Natural killer cell treated with Interleukin-12 subunit alpha and Interleukin-12 subunit beta and Interleukin-15 and Interleukin-18, amount 100 ng/mL, for 72 hours (primary cell): ENCODE measurements around the gene FAM181B. TPM values are rescaled to one million over a fixed set of nuclear protein-coding genes. Genes with fewer than 3 reads are reported as not detected.

Experiments used
- ATAC-seq, 2 donors: fragments of 150-1000 bp; cut with Tn5 transposase in 1 of 2; sonication (Bioruptor Pico), chemical (Tn5 transposase) in 1 of 2; 2 replicates each; pipeline ENCODE4 v1.10.0; 2021
- DNase-seq: peaks from one replicate; pipeline ENCODE4 v3.0.0; 2022; ENCODE audit warnings: low spot score
- H3K27ac Mint-ChIP-seq, 2 donors: 1 replicate in 1 of 2; 2 replicates in 1 of 2; pipeline ENCODE4 v1.8.0; 2022; ENCODE audit warnings: mixed read lengths in 2 of 2, mild to moderate bottlenecking in 1 of 2, moderate library complexity in 1 of 2
- H3K27me3 Mint-ChIP-seq, 2 donors: 1 replicate in 1 of 2; 2 replicates in 1 of 2; pipeline ENCODE4 v1.8.0; 2022; ENCODE audit warnings: mixed read lengths in 2 of 2
- H3K36me3 Mint-ChIP-seq: one replicate; pipeline ENCODE4 v1.8.0; 2022; ENCODE audit warnings: mixed read lengths
- H3K4me1 Mint-ChIP-seq, 2 donors: 1 replicate in 1 of 2; 2 replicates in 1 of 2; pipeline ENCODE4 v1.8.0; 2022; ENCODE audit warnings: low read depth in 2 of 2, mixed read lengths in 2 of 2, mild to moderate bottlenecking in 1 of 2
- H3K4me3 Mint-ChIP-seq: one replicate; pipeline ENCODE4 v1.8.0; 2022; ENCODE audit warnings: mixed read lengths
- H3K9me3 Mint-ChIP-seq: 2 replicates; pipeline ENCODE4 v1.8.0; 2022; ENCODE audit warnings: mixed read lengths
- total RNA-seq, 2 donors: library from RNA; stranded (reverse); gene quantifications; one replicate each; pipeline ENCODE4 v1.2.3, GENCODE V29; 2022

Gene FAM181B
- total RNA-seq, 2 donors from 2014 or later: not detected

GRCh38 chr11:82754410-82754809, 20.7 kb upstream of the FAM181B start:
- Mint-ChIP-seq H3K27me3 (peaks cover 0 to 23% of the 10 kb centered on the region in 2 donors), H3K4me3 (no peak overlapping the region), H3K27ac (no peak overlapping the region), H3K4me1 (peaks cover 6 to 12% of the 10 kb centered on the region in 2 donors), H3K36me3 (no peaks in the 10 kb centered on the region), H3K9me3 (no peaks in the 10 kb centered on the region)
- DNase-seq (no peak), ATAC-seq (no peak)

DNA sequence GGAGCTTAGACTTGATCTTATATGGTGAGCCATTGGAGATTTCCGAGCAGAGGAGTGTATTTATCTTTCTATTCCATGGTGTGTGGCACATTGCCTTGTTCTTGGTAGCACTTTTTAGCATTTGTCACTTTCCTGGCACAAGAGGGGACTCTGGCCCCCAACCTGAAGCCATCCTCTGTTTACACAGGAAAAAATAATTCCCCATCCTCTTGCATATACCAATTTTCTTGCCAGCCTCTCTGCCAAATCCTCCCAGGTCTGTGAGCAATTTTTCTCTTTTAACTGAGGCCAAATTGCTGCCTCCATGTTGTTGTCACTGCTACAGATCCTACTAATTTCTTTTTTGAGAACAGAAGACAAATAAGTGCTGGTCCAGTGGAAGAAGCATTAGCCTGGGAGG, 20.3 kb upstream of the FAM181B start:
- H3K27ac Mint-ChIP-seq: no peak overlapping the region
- no peaks in the 10 kb centered on the region for H3K9me3 Mint-ChIP-seq
- ATAC-seq (no peak), DNase-seq (no peak)
- peaks cover 6 to 12% of the 10 kb centered on the region in 2 donors for H3K4me1 Mint-ChIP-seq
- no peak overlapping the region for H3K4me3 Mint-ChIP-seq
- H3K36me3 Mint-ChIP-seq: no peaks in the 10 kb centered on the region
- H3K27me3 Mint-ChIP-seq: peaks cover 0 to 23% of the 10 kb centered on the region in 2 donors

- H3K4me1 Mint-ChIP-seq: peaks cover 6 to 12% of the 10 kb centered on the region in 2 donors
- H3K9me3 Mint-ChIP-seq: no peaks in the 10 kb centered on the region
- ATAC-seq (no peak), DNase-seq (no peak)
- no peak overlapping the region for H3K4me3 Mint-ChIP-seq
- peaks cover 2 to 30% of the 10 kb centered on the region in 2 donors for H3K27me3 Mint-ChIP-seq
- no peak overlapping the region for H3K27ac Mint-ChIP-seq
- no peaks in the 10 kb centered on the region for H3K36me3 Mint-ChIP-seq
Measured at GRCh38 chr11:82752801-82753200, 19.1 kb upstream of the FAM181B start.

DNA sequence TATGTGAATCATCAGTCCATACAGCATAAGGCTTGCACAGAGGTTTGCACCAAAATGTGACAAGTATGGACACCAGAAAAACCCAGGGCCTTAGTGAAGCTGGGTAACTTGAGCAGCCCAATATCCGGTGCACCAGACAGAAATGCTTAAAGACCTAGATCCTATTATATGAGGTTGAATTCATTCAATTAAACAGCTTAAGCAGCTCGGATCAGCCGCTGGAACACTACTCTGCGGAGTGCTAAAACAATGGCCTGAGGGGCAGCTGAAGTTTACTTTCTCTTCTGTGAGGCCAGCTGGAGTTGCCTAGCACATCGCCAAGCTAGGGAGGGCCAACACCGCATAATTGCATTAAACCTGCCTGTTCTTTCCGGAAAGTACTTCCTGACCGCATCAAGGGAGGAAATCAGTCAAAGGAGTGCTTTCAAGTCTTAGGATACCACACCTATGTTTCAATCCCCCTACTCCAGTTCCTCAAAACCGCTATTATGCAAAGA, 17.0 kb upstream of the FAM181B start:
- no peak overlapping the region for H3K27ac Mint-ChIP-seq
- no peak for DNase-seq
- no peaks in the 10 kb centered on the region for H3K9me3 Mint-ChIP-seq
- peaks cover 9 to 34% of the 10 kb centered on the region in 2 donors for H3K27me3 Mint-ChIP-seq
- peaks cover 6 to 12% of the 10 kb centered on the region in 2 donors for H3K4me1 Mint-ChIP-seq
- no peaks in the 10 kb centered on the region for H3K36me3 Mint-ChIP-seq
- peak; percentile 38 to 69 for ATAC-seq
- H3K4me3 Mint-ChIP-seq: peak overlapping the region; percentile 11

DNA sequence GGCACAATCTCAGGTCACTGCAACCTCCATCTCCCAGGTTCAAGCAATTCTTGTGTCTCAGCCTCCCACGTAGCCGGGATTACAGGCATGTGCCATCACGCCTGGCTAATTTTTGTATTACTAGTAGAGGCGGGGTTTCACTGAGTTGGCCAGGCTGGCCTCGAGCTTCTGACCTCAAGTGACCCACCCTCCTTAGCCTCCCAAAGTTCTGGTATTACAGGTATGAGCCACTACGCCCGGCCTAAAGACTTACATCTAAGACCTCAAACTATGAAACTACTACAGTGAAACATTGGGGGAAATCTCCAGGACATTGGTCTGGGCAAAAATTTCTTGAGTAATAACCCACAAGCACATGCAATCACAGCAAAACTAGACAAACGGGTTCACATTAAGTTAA, 13.8 kb upstream of the FAM181B start:
- Mint-ChIP-seq H3K36me3 (no peaks in the 10 kb centered on the region), H3K27ac (no peak overlapping the region), H3K4me3 (no peak overlapping the region), H3K9me3 (peaks cover 4% of the 10 kb centered on the region), H3K4me1 (peaks cover 6 to 12% of the 10 kb centered on the region in 2 donors), H3K27me3 (peaks cover 10 to 37% of the 10 kb centered on the region in 2 donors)
- ATAC-seq (no peak), DNase-seq (no peak)

DNA sequence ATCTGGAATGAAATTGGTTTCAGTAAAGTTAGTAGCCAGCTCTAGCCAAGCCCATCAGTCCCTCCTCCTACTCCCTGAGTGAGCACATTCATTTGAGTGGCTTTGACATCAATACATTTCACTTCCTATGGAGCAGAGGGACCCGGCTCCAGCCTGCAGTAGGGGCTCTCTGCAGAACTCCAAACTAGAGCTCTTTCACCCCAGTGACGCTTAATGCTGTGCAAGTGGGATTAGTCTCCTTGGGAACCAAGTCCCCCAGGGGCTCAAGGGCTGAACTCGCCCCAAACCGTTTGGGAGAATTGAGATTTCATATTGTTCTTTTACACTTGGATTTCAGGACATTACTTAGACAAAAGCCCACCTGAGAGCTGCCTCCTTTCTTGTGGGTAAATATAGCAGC, 4.4 kb upstream of the FAM181B start:
- no peak overlapping the region for H3K4me3 Mint-ChIP-seq
- H3K9me3 Mint-ChIP-seq: no peaks in the 10 kb centered on the region
- peaks cover 0 to 3% of the 10 kb centered on the region in 2 donors for H3K4me1 Mint-ChIP-seq
- DNase-seq (no peak), ATAC-seq (no peak)
- peaks cover 30 to 53% of the 10 kb centered on the region in 2 donors for H3K27me3 Mint-ChIP-seq
- H3K36me3 Mint-ChIP-seq: no peaks in the 10 kb centered on the region
- H3K27ac Mint-ChIP-seq: no peak overlapping the region

GRCh38 chr11:82734120-82734479, 436 bp upstream of the FAM181B start:
- Mint-ChIP-seq H3K36me3 (no peaks in the 10 kb centered on the region), H3K9me3 (no peaks in the 10 kb centered on the region), H3K4me1 (peaks cover 5 to 6% of the 10 kb centered on the region in 2 donors), H3K4me3 (peak overlapping the region; percentile 15), H3K27ac (no peak overlapping the region), H3K27me3 (peaks cover 54 to 68% of the 10 kb centered on the region in 2 donors)
- DNase-seq (no peak), ATAC-seq (no peak)

GRCh38 chr11:82732734-82733443, 775 bp downstream of the FAM181B start:
- DNase-seq: no peak
- Mint-ChIP-seq H3K27ac (no peak overlapping the region), H3K4me1 (peaks cover 5 to 6% of the 10 kb centered on the region in 2 donors), H3K4me3 (no peak overlapping the region), H3K27me3 (peaks cover 57 to 64% of the 10 kb centered on the region in 2 donors), H3K36me3 (no peaks in the 10 kb centered on the region), H3K9me3 (no peaks in the 10 kb centered on the region)
- ATAC-seq: peak in 1 of 2 donors; percentile 34

- Mint-ChIP-seq H3K27ac (no peak overlapping the region), H3K27me3 (peaks cover 57 to 69% of the 10 kb centered on the region in 2 donors), H3K9me3 (no peaks in the 10 kb centered on the region), H3K36me3 (no peaks in the 10 kb centered on the region), H3K4me1 (peaks cover 5 to 6% of the 10 kb centered on the region in 2 donors), H3K4me3 (no peak overlapping the region)
- ATAC-seq: no peak
- no peak for DNase-seq
Measured at GRCh38 chr11:82732348-82732733, 1.3 kb downstream of the FAM181B start.

DNA sequence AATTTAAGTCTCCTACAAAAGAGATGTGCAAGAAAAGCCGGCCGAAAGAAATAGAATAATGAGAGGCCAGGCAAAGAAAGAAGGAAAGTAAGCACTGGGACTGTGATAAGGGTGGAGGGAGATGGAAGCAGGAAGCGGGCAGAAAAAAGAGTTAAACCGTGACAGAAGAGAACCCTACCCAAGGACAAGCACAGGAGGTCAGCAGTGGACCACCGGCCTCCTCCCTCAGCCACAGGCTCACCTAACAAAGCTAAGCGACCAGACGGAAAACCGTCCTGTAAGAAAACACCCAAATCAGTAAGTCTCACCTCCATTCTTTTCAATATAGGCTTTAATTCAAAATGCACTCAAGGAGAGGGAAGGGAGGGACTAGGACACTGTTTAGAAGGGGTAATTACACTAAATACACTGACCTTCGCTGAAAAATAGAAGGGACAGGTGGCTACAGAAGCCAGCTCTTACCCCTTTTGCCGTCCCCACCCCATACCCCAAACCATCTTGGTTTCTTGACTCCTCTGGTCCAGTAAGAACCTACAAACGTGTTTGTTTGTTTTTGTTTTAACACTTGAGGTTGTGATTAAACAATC, 1.9 kb downstream of the FAM181B start:
- H3K36me3 Mint-ChIP-seq: no peaks in the 10 kb centered on the region
- H3K27ac Mint-ChIP-seq: no peak overlapping the region
- DNase-seq (no peak), ATAC-seq (no peak)
- peaks cover 58 to 69% of the 10 kb centered on the region in 2 donors for H3K27me3 Mint-ChIP-seq
- H3K9me3 Mint-ChIP-seq: no peaks in the 10 kb centered on the region
- peaks cover 5 to 6% of the 10 kb centered on the region in 2 donors for H3K4me1 Mint-ChIP-seq
- peak overlapping the region; percentile 6 for H3K4me3 Mint-ChIP-seq

- Mint-ChIP-seq H3K27me3 (peaks cover 58 to 72% of the 10 kb centered on the region in 2 donors), H3K4me1 (peaks cover 5 to 6% of the 10 kb centered on the region in 2 donors), H3K9me3 (no peaks in the 10 kb centered on the region), H3K27ac (no peak overlapping the region), H3K36me3 (no peaks in the 10 kb centered on the region), H3K4me3 (no peak overlapping the region)
- DNase-seq: no peak
- no peak for ATAC-seq
Measured at GRCh38 chr11:82730754-82731153, 2.9 kb downstream of the FAM181B start.

DNA sequence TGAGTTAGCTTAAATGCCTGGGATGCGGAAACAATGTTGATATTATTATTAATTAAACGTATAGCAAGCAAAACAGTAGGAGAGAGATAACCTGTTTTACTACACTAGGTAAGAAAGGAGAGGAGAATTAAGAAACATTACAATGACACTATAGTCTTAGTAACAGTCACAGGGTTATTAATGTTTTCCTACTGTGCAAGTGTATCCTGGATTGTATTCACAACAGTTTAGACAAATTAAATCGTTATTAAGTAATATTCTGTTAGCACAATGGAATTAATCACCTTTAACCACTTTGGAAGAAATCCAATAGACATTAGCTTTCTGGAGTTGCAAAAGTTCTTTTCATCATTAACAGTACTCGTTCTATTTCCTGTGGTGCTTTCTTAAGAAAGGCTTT, 3.4 kb downstream of the FAM181B start:
- peaks cover 57 to 70% of the 10 kb centered on the region in 2 donors for H3K27me3 Mint-ChIP-seq

DNA sequence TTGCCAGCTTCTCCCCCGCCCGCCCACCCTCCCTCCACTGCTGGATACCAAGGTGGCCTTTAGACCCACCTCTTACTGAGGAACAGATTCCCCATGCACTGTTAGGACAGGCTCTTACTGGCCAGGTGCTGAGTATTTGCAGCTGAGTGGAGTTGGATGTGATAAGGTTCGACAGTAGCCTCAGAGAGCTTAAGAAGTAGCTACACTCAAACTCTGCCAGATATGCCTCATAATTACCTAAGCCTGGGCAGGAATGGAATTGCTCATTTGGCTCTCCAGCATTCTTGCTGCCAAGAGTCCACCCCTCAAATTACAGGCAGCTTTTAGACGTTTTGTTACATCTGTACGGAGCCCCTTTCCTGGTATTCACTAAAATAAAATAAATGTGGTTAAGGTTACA, 9.6 kb downstream of the FAM181B start:
- Mint-ChIP-seq H3K4me3 (no peak overlapping the region), H3K4me1 (no peaks in the 10 kb centered on the region), H3K27ac (no peak overlapping the region), H3K27me3 (peaks cover 20 to 26% of the 10 kb centered on the region in 2 donors), H3K36me3 (no peaks in the 10 kb centered on the region), H3K9me3 (no peaks in the 10 kb centered on the region)
- ATAC-seq: no peak
- DNase-seq: no peak

More for the DNA sequence above, 3.4 kb downstream of the FAM181B start:
- DNase-seq (no peak), ATAC-seq (no peak)
- H3K27ac Mint-ChIP-seq: no peak overlapping the region
- H3K4me3 Mint-ChIP-seq: no peak overlapping the region
- H3K4me1 Mint-ChIP-seq: peaks cover 5 to 6% of the 10 kb centered on the region in 2 donors
- no peaks in the 10 kb centered on the region for H3K36me3 Mint-ChIP-seq
- no peaks in the 10 kb centered on the region for H3K9me3 Mint-ChIP-seq

DNA sequence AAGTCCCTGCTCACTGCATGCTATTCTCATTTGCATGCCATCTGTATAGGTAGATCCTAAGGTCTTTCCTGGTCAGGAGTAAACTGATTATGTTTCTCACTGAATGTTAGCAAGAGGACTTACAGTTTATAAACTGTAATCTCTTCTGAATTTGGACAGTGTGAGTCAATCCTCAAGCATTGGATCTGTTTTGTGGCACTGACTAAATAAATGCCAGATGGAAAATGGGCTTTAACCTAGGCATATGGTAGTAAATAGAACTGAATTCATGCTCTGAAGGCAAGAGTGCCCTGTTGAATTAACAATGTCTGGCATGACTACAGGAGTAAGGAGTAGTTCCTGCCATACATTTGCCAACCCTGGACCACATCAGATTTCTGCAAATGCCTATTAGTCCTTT, 11.4 kb downstream of the FAM181B start:
- DNase-seq (no peak), ATAC-seq (no peak)
- H3K9me3 Mint-ChIP-seq: no peaks in the 10 kb centered on the region
- H3K4me1 Mint-ChIP-seq: no peaks in the 10 kb centered on the region
- no peak overlapping the region for H3K4me3 Mint-ChIP-seq
- no peak overlapping the region for H3K27ac Mint-ChIP-seq
- no peaks in the 10 kb centered on the region for H3K36me3 Mint-ChIP-seq
- peaks cover 13 to 16% of the 10 kb centered on the region in 2 donors for H3K27me3 Mint-ChIP-seq
